ENCODE data around the gene SGK2.

DNA sequence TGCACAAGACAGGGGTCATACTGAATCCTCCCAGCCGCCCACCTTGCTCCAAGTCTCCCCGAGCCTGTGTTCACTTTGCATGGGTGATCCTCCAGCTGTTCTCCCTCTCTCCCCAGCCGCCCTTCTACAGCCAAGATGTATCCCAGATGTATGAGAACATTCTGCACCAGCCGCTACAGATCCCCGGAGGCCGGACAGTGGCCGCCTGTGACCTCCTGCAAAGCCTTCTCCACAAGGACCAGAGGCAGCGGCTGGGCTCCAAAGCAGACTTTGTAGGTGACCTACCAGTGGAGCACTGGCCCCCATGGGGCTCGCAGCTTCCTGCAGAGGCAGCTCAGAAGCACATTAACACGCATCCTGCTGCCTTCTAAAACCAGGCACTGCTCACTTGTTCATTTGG is 17.3 kb downstream of the SGK2 start:
- TF ChIP-seq, protein P1, sequence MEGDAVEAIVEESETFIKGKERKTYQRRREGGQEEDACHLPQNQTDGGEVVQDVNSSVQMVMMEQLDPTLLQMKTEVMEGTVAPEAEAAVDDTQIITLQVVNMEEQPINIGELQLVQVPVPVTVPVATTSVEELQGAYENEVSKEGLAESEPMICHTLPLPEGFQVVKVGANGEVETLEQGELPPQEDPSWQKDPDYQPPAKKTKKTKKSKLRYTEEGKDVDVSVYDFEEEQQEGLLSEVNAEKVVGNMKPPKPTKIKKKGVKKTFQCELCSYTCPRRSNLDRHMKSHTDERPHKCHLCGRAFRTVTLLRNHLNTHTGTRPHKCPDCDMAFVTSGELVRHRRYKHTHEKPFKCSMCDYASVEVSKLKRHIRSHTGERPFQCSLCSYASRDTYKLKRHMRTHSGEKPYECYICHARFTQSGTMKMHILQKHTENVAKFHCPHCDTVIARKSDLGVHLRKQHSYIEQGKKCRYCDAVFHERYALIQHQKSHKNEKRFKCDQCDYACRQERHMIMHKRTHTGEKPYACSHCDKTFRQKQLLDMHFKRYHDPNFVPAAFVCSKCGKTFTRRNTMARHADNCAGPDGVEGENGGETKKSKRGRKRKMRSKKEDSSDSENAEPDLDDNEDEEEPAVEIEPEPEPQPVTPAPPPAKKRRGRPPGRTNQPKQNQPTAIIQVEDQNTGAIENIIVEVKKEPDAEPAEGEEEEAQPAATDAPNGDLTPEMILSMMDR (IDR thresholded peaks at IDR 0.05; ENCODE audit: low read depth, low read length): no peak
- TF ChIP-seq POLR2A (IDR thresholded peaks at IDR 0.05; ENCODE audit: extremely low read depth, insufficient read length): no peak
